B cell (primary cell): Measurements from ENCODE around the gene SHD. TPM values are rescaled to one million over a fixed set of nuclear protein-coding genes. Genes with fewer than 3 reads are reported as not detected.

Experiments used
- ATAC-seq: fragments of 200-7000 bp; cut with Tn5 transposase; one replicate; pipeline ENCODE4 v1.10.0; 2021; ENCODE audit warnings: low read depth, mild to moderate bottlenecking, moderate number of reproducible peaks, moderate library complexity
- CTCF ChIA-PET: fragments of 350-600 bp; sonication (Branson Sonifier 250); formaldehyde crosslinking; loops from one replicate; lab custom pipeline; 2021; ENCODE audit warnings: antibody characterized with exemption, inconsistent platforms; lab: Charles Lee
- POLR2A ChIA-PET: fragments of 350-600 bp; sonication (Branson Sonifier 250); formaldehyde crosslinking; loops from one replicate; lab custom pipeline; 2021; ENCODE audit warnings: antibody characterized with exemption; lab: Charles Lee
- DNase-seq: peaks from one replicate; pipeline ENCODE4 v3.0.0; 2013
- H2AFZ ChIP-seq: 2 replicates; pipeline ENCODE4 v1.6.1; 2012; ENCODE audit warnings: mild to moderate bottlenecking, low read depth, low read length; ENCODE audit not compliant: insufficient read depth, poor library complexity, severe bottlenecking
- H3K27ac ChIP-seq, 2 donors: 1 replicate in 1 of 2; 2 replicates in 1 of 2; pipeline ENCODE4 v1.5.1; 2012 to 2013; ENCODE audit warnings: low read length in 2 of 2, mild to moderate bottlenecking in 2 of 2, moderate library complexity in 1 of 2
- H3K27me3 ChIP-seq, 4 experiments: fragments of 200-600 bp in 1 of 4; sonication (generic) in 1 of 4; replicated peaks in 1 of 4; 1 replicate in 2 of 4; 2 replicates in 2 of 4; pipeline versions ENCODE4 v1.6.1 to v1.7.0; 2013 to 2016; ENCODE audit warnings: low read length in 3 of 4, mild to moderate bottlenecking in 2 of 4, mixed read lengths in 1 of 4, moderate library complexity in 1 of 4; ENCODE audit not compliant: insufficient read depth in 4 of 4, control insufficient read depth in 3 of 4; ENCODE audit errors: control extremely low read depth in 1 of 4
- H3K36me3 ChIP-seq, 2 experiments: replicated peaks in 1 of 2; 1 replicate in 1 of 2; 2 replicates in 1 of 2; pipeline versions ENCODE4 v1.6.1 to v1.7.1; 2013; ENCODE audit warnings: low read length in 1 of 2; ENCODE audit not compliant: insufficient read depth in 2 of 2, control insufficient read depth in 1 of 2; ENCODE audit errors: control extremely low read depth in 1 of 2, extremely low read depth in 1 of 2
- H3K4me1 ChIP-seq, 2 donors: fragments of 200-600 bp in 1 of 2; sonication (generic) in 1 of 2; 1 replicate in 1 of 2; 2 replicates in 1 of 2; pipeline versions ENCODE4 v1.5.1 to v1.6.1; 2013 to 2017; ENCODE audit warnings: low read length in 2 of 2; ENCODE audit not compliant: control insufficient read depth in 2 of 2, insufficient read depth in 2 of 2
- H3K4me2 ChIP-seq: replicated peaks from 2 replicates; pipeline ENCODE3; 2012; ENCODE audit warnings: mild to moderate bottlenecking, low read depth, low read length; ENCODE audit not compliant: poor library complexity, severe bottlenecking
- H3K4me3 ChIP-seq, 5 experiments: fragments of 200-600 bp in 1 of 5; sonication (generic) in 1 of 5; 1 replicate in 3 of 5; 2 replicates in 2 of 5; pipeline versions ENCODE4 v1.5.1 to v1.7.0; 2011 to 2016; ENCODE audit warnings: low read length in 4 of 5, mild to moderate bottlenecking in 4 of 5, low read depth in 2 of 5, control low read depth in 1 of 5, moderate library complexity in 1 of 5; ENCODE audit not compliant: insufficient read depth in 1 of 5; ENCODE audit errors: control extremely low read depth in 1 of 5, extremely low read depth in 1 of 5
- H3K79me2 ChIP-seq: fragments of 200-600 bp; sonication (generic); one replicate; pipeline ENCODE4 v1.6.0; 2016; ENCODE audit warnings: low read length; ENCODE audit not compliant: control insufficient read depth, insufficient read depth
- H3K9ac ChIP-seq: fragments of 200-600 bp; sonication (generic); 2 replicates; pipeline ENCODE4 v1.6.1; 2017; ENCODE audit warnings: mild to moderate bottlenecking, low read length, moderate library complexity
- H3K9me3 ChIP-seq, 3 donors: one replicate each; pipeline versions ENCODE4 v1.6.1 to v1.7.1; 2013; ENCODE audit warnings: low read length in 2 of 3; ENCODE audit not compliant: control insufficient read depth in 2 of 3, insufficient read depth in 1 of 3; ENCODE audit errors: control extremely low read depth in 1 of 3
- H4K20me1 ChIP-seq: 2 replicates; pipeline ENCODE4 v1.6.0; 2012; ENCODE audit warnings: mild to moderate bottlenecking, low read length; ENCODE audit not compliant: insufficient read depth, control insufficient read depth, poor library complexity, severe bottlenecking
- H3K27ac Mint-ChIP-seq: one replicate; pipeline ENCODE4 v1.8.0; 2021; ENCODE audit warnings: mixed read lengths
- H3K27me3 Mint-ChIP-seq: one replicate; pipeline ENCODE4 v1.8.0; 2021; ENCODE audit warnings: mixed read lengths
- H3K4me1 Mint-ChIP-seq: one replicate; pipeline ENCODE4 v1.8.0; 2021; ENCODE audit warnings: mixed read lengths
- H3K4me3 Mint-ChIP-seq: one replicate; pipeline ENCODE4 v1.8.0; 2021; ENCODE audit warnings: mixed read lengths
- H3K9me3 Mint-ChIP-seq: one replicate; pipeline ENCODE4 v1.8.0; 2022; ENCODE audit warnings: mixed read lengths; ENCODE audit not compliant: insufficient read depth
- CTCF ChIP-seq: fragments of 200-600 bp; IDR thresholded peaks from one replicate; pipeline ENCODE4 v1.8.0; 2022; ENCODE audit warnings: antibody characterized with exemption, mild to moderate bottlenecking
- EZH2 ChIP-seq: IDR thresholded peaks from 2 replicates; pipeline ENCODE4 v1.6.1; 2012; ENCODE audit warnings: borderline replicate concordance, low read depth, mild to moderate bottlenecking, moderate library complexity, low read length; ENCODE audit not compliant: insufficient read depth, poor library complexity, severe bottlenecking
- WGBS: methylation state at CpG from one replicate; pipeline ENCODE4 v1.1.5; 2013; ENCODE audit warnings: missing lambda C conversion rate; ENCODE audit not compliant: insufficient coverage; 5-methylcytosine and 5-hydroxymethylcytosine counted together
- intact Hi-C: fragments of 100-400 bp; cut with micrococcal nuclease; formaldehyde crosslinking; loops from one replicate; pipeline ENCODE4 v1.10.0; 2022
- polyA plus RNA-seq: library from polyadenylated mRNA; depleted of rRNA; stranded (reverse); fragments of >200 nt; gene quantifications from 2 replicates; pipeline ENCODE4 v1.2.3, GENCODE V29; 2012
- total RNA-seq, 2 donors: library from RNA; stranded (reverse); fragments of 120-200 nt in 1 of 2; gene quantifications; 1 replicate in 1 of 2; 2 replicates in 1 of 2; pipeline versions ENCODE4 v1.2.3 to v1.2.4, GENCODE V29; 2013 to 2022

Gene SHD
- total and polyA plus RNA-seq, 2 donors (not counting 1 experiment from before 2014, with no cell fraction given) = 0.17 TPM; not detected in 1

GRCh38 chr19:4267901-4268815 lies 10.9 kb upstream of the SHD start:
- H3K36me3 ChIP-seq = peaks cover 0 to 51% of the 10 kb centered on the region in 2 experiments
- H3K27ac Mint-ChIP-seq = peak overlapping the region; percentile 37

More at GRCh38 chr19:4267901-4268815, 10.9 kb upstream of the SHD start:
- peaks cover 0 to 11% of the 10 kb centered on the region in 2 donors for H3K4me1 ChIP-seq
- Mint-ChIP-seq H3K4me3 (no peak overlapping the region), H3K4me1 (peaks cover 12% of the 10 kb centered on the region), H3K9me3 (no peaks in the 10 kb centered on the region), H3K27me3 (no peaks in the 10 kb centered on the region)
- ChIA-PET CTCF (interaction anchor here (0.7 to 8.1 kb wide), 12 partner anchors 9 to 368 kb away, joined by 3 to 89 read pairs (median 4); partner anchors contain the start of genes CHAF1A and YJU2), POLR2A (no interaction called here)
- TF ChIP-seq CTCF (peak; percentile 60), EZH2 (no peak)
- no peak overlapping the region for H3K27ac ChIP-seq
- ATAC-seq = no peak
- no peaks in the 10 kb centered on the region for H3K27me3 ChIP-seq
- no peak overlapping the region for H3K4me2 ChIP-seq
- H2AFZ ChIP-seq = no peak overlapping the region
- H3K9me3 ChIP-seq = peaks cover 0 to 6% (median 0%) of the 10 kb centered on the region in 3 donors
- 90% methylated on average over 24 of the region's 30 CpGs for WGBS
- intact Hi-C loops = loop anchor here (1.0 kb wide), 2 partner anchors 84 to 134 kb away; partner anchors contain the start of gene CHAF1A
- no peak overlapping the region for H3K9ac ChIP-seq
- no peak for DNase-seq
- no peak overlapping the region for H3K4me3 ChIP-seq
- no peaks in the 10 kb centered on the region for H3K79me2 ChIP-seq
- H4K20me1 ChIP-seq = peaks cover 9% of the 10 kb centered on the region
